ENCODE data around the gene RAB40C.

RAB40C gene

GRCh38 chr16:616733-617586 lies 27.1 kb downstream of the RAB40C start:
- H3K9me3 ChIP-seq (ENCODE audit: control insufficient read depth, low read depth, low read length) = no peaks in the 10 kb centered on the region
- no peak overlapping the region for H3K4me3 ChIP-seq (ENCODE audit: low read length)
- no peak overlapping the region for H3K27ac ChIP-seq (ENCODE audit: low read length)
- no peaks in the 10 kb centered on the region for H3K36me3 ChIP-seq (ENCODE audit: control insufficient read depth, low read depth, low read length)
- no peaks in the 10 kb centered on the region for H3K4me1 ChIP-seq (ENCODE audit: control insufficient read depth, low read depth, low read length)
- no peak overlapping the region for H3K9ac ChIP-seq (ENCODE audit: low read length)
- no peaks in the 10 kb centered on the region for H3K27me3 ChIP-seq (ENCODE audit: control insufficient read depth, insufficient read depth, low read length)

GRCh38 chr16:617855-618254 lies 28.0 kb downstream of the RAB40C start:
- H3K36me3 ChIP-seq (ENCODE audit: control insufficient read depth, low read depth, low read length) = no peaks in the 10 kb centered on the region
- no peaks in the 10 kb centered on the region for H3K27me3 ChIP-seq (ENCODE audit: control insufficient read depth, insufficient read depth, low read length)
- H3K4me1 ChIP-seq (ENCODE audit: control insufficient read depth, low read depth, low read length) = no peaks in the 10 kb centered on the region
- no peak overlapping the region for H3K27ac ChIP-seq (ENCODE audit: low read length)
- H3K4me3 ChIP-seq (ENCODE audit: low read length) = no peak overlapping the region
- no peak overlapping the region for H3K9ac ChIP-seq (ENCODE audit: low read length)
- H3K9me3 ChIP-seq (ENCODE audit: control insufficient read depth, low read depth, low read length) = no peaks in the 10 kb centered on the region

- Histone ChIP-seq H3K36me3 (ENCODE audit: control insufficient read depth, low read depth, low read length) (no peaks in the 10 kb centered on the region), H3K4me1 (ENCODE audit: control insufficient read depth, low read depth, low read length) (no peaks in the 10 kb centered on the region), H3K27ac (ENCODE audit: low read length) (no peak overlapping the region), H3K27me3 (ENCODE audit: control insufficient read depth, insufficient read depth, low read length) (no peaks in the 10 kb centered on the region), H3K9me3 (ENCODE audit: control insufficient read depth, low read depth, low read length) (no peaks in the 10 kb centered on the region), H3K4me3 (ENCODE audit: low read length) (no peak overlapping the region), H3K9ac (ENCODE audit: low read length) (no peak overlapping the region)
Measured at GRCh38 chr16:619476-620100, 29.7 kb downstream of the RAB40C start.

GRCh38 chr16:620700-621525 lies 31.0 kb downstream of the RAB40C start:
- no peaks in the 10 kb centered on the region for H3K36me3 ChIP-seq (ENCODE audit: control insufficient read depth, low read depth, low read length)
- no peak overlapping the region for H3K27ac ChIP-seq (ENCODE audit: low read length)
- H3K27me3 ChIP-seq (ENCODE audit: control insufficient read depth, insufficient read depth, low read length) = no peaks in the 10 kb centered on the region
- no peak overlapping the region for H3K4me3 ChIP-seq (ENCODE audit: low read length)
- no peaks in the 10 kb centered on the region for H3K4me1 ChIP-seq (ENCODE audit: control insufficient read depth, low read depth, low read length)
- H3K9ac ChIP-seq (ENCODE audit: low read length) = no peak overlapping the region
- H3K9me3 ChIP-seq (ENCODE audit: control insufficient read depth, low read depth, low read length) = no peaks in the 10 kb centered on the region

- H3K9ac ChIP-seq (ENCODE audit: low read length) = no peak overlapping the region
- H3K4me3 ChIP-seq (ENCODE audit: low read length) = no peak overlapping the region
- H3K27me3 ChIP-seq (ENCODE audit: control insufficient read depth, insufficient read depth, low read length) = no peaks in the 10 kb centered on the region
- no peaks in the 10 kb centered on the region for H3K9me3 ChIP-seq (ENCODE audit: control insufficient read depth, low read depth, low read length)
- H3K27ac ChIP-seq (ENCODE audit: low read length) = no peak overlapping the region
- H3K36me3 ChIP-seq (ENCODE audit: control insufficient read depth, low read depth, low read length) = no peaks in the 10 kb centered on the region
- no peaks in the 10 kb centered on the region for H3K4me1 ChIP-seq (ENCODE audit: control insufficient read depth, low read depth, low read length)
Measured at GRCh38 chr16:621526-622105, 31.8 kb downstream of the RAB40C start.

- H3K9ac ChIP-seq (ENCODE audit: low read length) = no peak overlapping the region
- H3K4me3 ChIP-seq (ENCODE audit: low read length) = no peak overlapping the region
- H3K9me3 ChIP-seq (ENCODE audit: control insufficient read depth, low read depth, low read length) = no peaks in the 10 kb centered on the region
- H3K4me1 ChIP-seq (ENCODE audit: control insufficient read depth, low read depth, low read length) = no peaks in the 10 kb centered on the region
- no peak overlapping the region for H3K27ac ChIP-seq (ENCODE audit: low read length)
- no peaks in the 10 kb centered on the region for H3K36me3 ChIP-seq (ENCODE audit: control insufficient read depth, low read depth, low read length)
- H3K27me3 ChIP-seq (ENCODE audit: control insufficient read depth, insufficient read depth, low read length) = no peaks in the 10 kb centered on the region
Measured at GRCh38 chr16:622920-623280, 33.0 kb downstream of the RAB40C start.

GRCh38 chr16:624526-625070 lies 34.7 kb downstream of the RAB40C start:
- H3K9me3 ChIP-seq (ENCODE audit: control insufficient read depth, low read depth, low read length) = no peaks in the 10 kb centered on the region
- H3K27ac ChIP-seq (ENCODE audit: low read length) = no peak overlapping the region
- H3K4me3 ChIP-seq (ENCODE audit: low read length) = no peak overlapping the region
- peaks cover 2% of the 10 kb centered on the region for H3K4me1 ChIP-seq (ENCODE audit: control insufficient read depth, low read depth, low read length)
- no peaks in the 10 kb centered on the region for H3K36me3 ChIP-seq (ENCODE audit: control insufficient read depth, low read depth, low read length)
- H3K27me3 ChIP-seq (ENCODE audit: control insufficient read depth, insufficient read depth, low read length) = no peaks in the 10 kb centered on the region
- H3K9ac ChIP-seq (ENCODE audit: low read length) = no peak overlapping the region

GRCh38 chr16:625117-625976 lies 35.5 kb downstream of the RAB40C start:
- H3K27ac ChIP-seq (ENCODE audit: low read length) = no peak overlapping the region

GRCh38 chr16:625977-626765 lies 36.3 kb downstream of the RAB40C start:
- H3K27me3 ChIP-seq (ENCODE audit: control insufficient read depth, insufficient read depth, low read length) = no peaks in the 10 kb centered on the region
- H3K4me1 ChIP-seq (ENCODE audit: control insufficient read depth, low read depth, low read length) = peaks cover 11% of the 10 kb centered on the region
- no peaks in the 10 kb centered on the region for H3K36me3 ChIP-seq (ENCODE audit: control insufficient read depth, low read depth, low read length)
- H3K9ac ChIP-seq (ENCODE audit: low read length) = no peak overlapping the region
- no peak overlapping the region for H3K27ac ChIP-seq (ENCODE audit: low read length)
- H3K9me3 ChIP-seq (ENCODE audit: control insufficient read depth, low read depth, low read length) = no peaks in the 10 kb centered on the region
- no peak overlapping the region for H3K4me3 ChIP-seq (ENCODE audit: low read length)

More at GRCh38 chr16:625117-625976, 35.5 kb downstream of the RAB40C start:
- no peaks in the 10 kb centered on the region for H3K36me3 ChIP-seq (ENCODE audit: control insufficient read depth, low read depth, low read length)
- H3K9ac ChIP-seq (ENCODE audit: low read length) = no peak overlapping the region
- H3K9me3 ChIP-seq (ENCODE audit: control insufficient read depth, low read depth, low read length) = no peaks in the 10 kb centered on the region
- no peaks in the 10 kb centered on the region for H3K27me3 ChIP-seq (ENCODE audit: control insufficient read depth, insufficient read depth, low read length)
- H3K4me1 ChIP-seq (ENCODE audit: control insufficient read depth, low read depth, low read length) = peaks cover 10% of the 10 kb centered on the region
- H3K4me3 ChIP-seq (ENCODE audit: low read length) = no peak overlapping the region

- Histone ChIP-seq H3K9ac (ENCODE audit: low read length) (no peak overlapping the region), H3K4me3 (ENCODE audit: low read length) (no peak overlapping the region)
Measured at GRCh38 chr16:626787-627453, 37.1 kb downstream of the RAB40C start.

More at GRCh38 chr16:626787-627453, 37.1 kb downstream of the RAB40C start:
- Histone ChIP-seq H3K9me3 (ENCODE audit: control insufficient read depth, low read depth, low read length) (no peaks in the 10 kb centered on the region), H3K27ac (ENCODE audit: low read length) (no peak overlapping the region), H3K36me3 (ENCODE audit: control insufficient read depth, low read depth, low read length) (no peaks in the 10 kb centered on the region), H3K4me1 (ENCODE audit: control insufficient read depth, low read depth, low read length) (peaks cover 11% of the 10 kb centered on the region), H3K27me3 (ENCODE audit: control insufficient read depth, insufficient read depth, low read length) (no peaks in the 10 kb centered on the region)
